ENCODE results near the gene NT5C2.

Gene NT5C2

GRCh38 chr10:103053659-103054581 is 139.2 kb downstream of the NT5C2 start:
- H3K4me3 ChIP-seq (ENCODE audit: low read depth, low read length) = no peak overlapping the region
- no peak for TF ChIP-seq CTCF (IDR thresholded peaks at IDR 0.05; ENCODE audit: borderline replicate concordance, insufficient read depth, low read depth, low read length)

- no peak overlapping the region for H3K4me3 ChIP-seq (ENCODE audit: low read depth, low read length)
- no peak for TF ChIP-seq CTCF (IDR thresholded peaks at IDR 0.05; ENCODE audit: borderline replicate concordance, insufficient read depth, low read depth, low read length)
These were observed 143.8 kb downstream of the NT5C2 start for GRCh38 chr10:103049237-103049636.

GRCh38 chr10:103047381-103047780 is 145.7 kb downstream of the NT5C2 start:
- no peak for TF ChIP-seq CTCF (IDR thresholded peaks at IDR 0.05; ENCODE audit: borderline replicate concordance, insufficient read depth, low read depth, low read length)
- no peak overlapping the region for H3K4me3 ChIP-seq (ENCODE audit: low read depth, low read length)

- H3K4me3 ChIP-seq (ENCODE audit: low read depth, low read length) = no peak overlapping the region
- no peak for TF ChIP-seq CTCF (IDR thresholded peaks at IDR 0.05; ENCODE audit: borderline replicate concordance, insufficient read depth, low read depth, low read length)
These were observed 147.1 kb downstream of the NT5C2 start for GRCh38 chr10:103045961-103046360.

- no peak overlapping the region for H3K4me3 ChIP-seq (ENCODE audit: low read depth, low read length)
- no peak for TF ChIP-seq CTCF (IDR thresholded peaks at IDR 0.05; ENCODE audit: borderline replicate concordance, insufficient read depth, low read depth, low read length)
These were observed 148.1 kb downstream of the NT5C2 start for GRCh38 chr10:103044942-103045489.

- no peak overlapping the region for H3K4me3 ChIP-seq (ENCODE audit: low read depth, low read length)
- no peak for TF ChIP-seq CTCF (IDR thresholded peaks at IDR 0.05; ENCODE audit: borderline replicate concordance, insufficient read depth, low read depth, low read length)
These were observed 150.2 kb downstream of the NT5C2 start for GRCh38 chr10:103042908-103043307.

- TF ChIP-seq CTCF (IDR thresholded peaks at IDR 0.05; ENCODE audit: borderline replicate concordance, insufficient read depth, low read depth, low read length) = no peak
- H3K4me3 ChIP-seq (ENCODE audit: low read depth, low read length) = no peak overlapping the region
These were observed 150.9 kb downstream of the NT5C2 start for GRCh38 chr10:103042129-103042528.
